Measurements from ENCODE around the gene AATF.

AATF gene

GRCh38 chr17:36942631-36943125, 6.1 kb upstream of the AATF start:
- no peak for DNase-seq

GRCh38 chr17:36943250-36944191, 5.2 kb upstream of the AATF start:
- no peak for DNase-seq

- no peak for DNase-seq
Observed at GRCh38 chr17:36944553-36944952, 4.2 kb upstream of the AATF start.

GRCh38 chr17:36945140-36945539, 3.6 kb upstream of the AATF start:
- DNase-seq = no peak

- no peak for DNase-seq
Observed at GRCh38 chr17:36945959-36946725, 2.6 kb upstream of the AATF start.

GRCh38 chr17:36946726-36947091, 2.0 kb upstream of the AATF start:
- no peak for DNase-seq

GRCh38 chr17:36947922-36948716, 635 bp upstream of the AATF start:
- DNase-seq = peak in 1 of 2 experiments; percentile 27

GRCh38 chr17:36949461-36949927, 740 bp downstream of the AATF start:
- peak in 1 of 2 experiments; percentile 46 for DNase-seq

GRCh38 chr17:36950027-36950426, 1.3 kb downstream of the AATF start:
- no peak for DNase-seq

- no peak for DNase-seq
Observed at GRCh38 chr17:36951084-36951789, 2.5 kb downstream of the AATF start.

GRCh38 chr17:36971508-36971907, 22.8 kb downstream of the AATF start:
- no peak for DNase-seq

- DNase-seq = no peak
Observed at GRCh38 chr17:36972186-36972700, 23.5 kb downstream of the AATF start.

- DNase-seq = no peak
Observed at GRCh38 chr17:36972905-36973304, 24.2 kb downstream of the AATF start.

- DNase-seq = no peak
Observed at GRCh38 chr17:36975922-36976515, 27.3 kb downstream of the AATF start.

- no peak for DNase-seq
Observed at GRCh38 chr17:36977066-36977465, 28.3 kb downstream of the AATF start.

GRCh38 chr17:36977568-36977967, 28.8 kb downstream of the AATF start:
- no peak for DNase-seq

- no peak for DNase-seq
Observed at GRCh38 chr17:36978810-36979564, 30.2 kb downstream of the AATF start.

- no peak for DNase-seq
Observed at GRCh38 chr17:36979565-36979941, 30.8 kb downstream of the AATF start.

GRCh38 chr17:36980280-36980761, 31.6 kb downstream of the AATF start:
- DNase-seq = no peak

GRCh38 chr17:36983618-36984017, 34.9 kb downstream of the AATF start:
- no peak for DNase-seq

GRCh38 chr17:36989173-36989572, 40.4 kb downstream of the AATF start:
- DNase-seq = no peak

Measured in SW 1271 (cell line).